AML-193 (cell line): ENCODE measurements around the gene CXCR5.

Experiments used
- DNase-seq, 2 experiments: peaks; one replicate each; lab custom pipeline; 2025; lab: John Stamatoyannopoulos, UW

Gene CXCR5

DNA sequence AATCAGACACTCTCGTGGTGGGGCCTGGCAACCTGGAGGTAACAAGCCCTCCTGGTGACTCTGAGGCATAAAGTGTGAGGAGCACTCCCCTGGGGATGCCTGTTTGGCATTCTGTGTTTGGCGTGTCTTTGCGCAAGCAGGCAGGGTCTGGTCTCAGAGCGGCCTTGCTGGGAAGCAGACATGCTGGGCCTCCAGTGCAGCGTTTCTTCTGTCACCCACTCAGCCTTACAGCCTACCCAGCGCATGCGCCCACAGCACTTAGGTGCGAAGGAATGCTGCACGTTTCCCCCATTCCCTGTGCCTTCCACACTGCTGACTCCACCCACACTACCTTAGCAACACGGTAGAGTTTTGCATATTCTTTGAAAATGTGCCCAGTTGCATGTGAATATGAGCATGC lies 7.4 kb upstream of the CXCR5 start:
- no peak for DNase-seq

GRCh38 chr11:118877487-118878162 lies 6.1 kb upstream of the CXCR5 start:
- DNase-seq: no peak

DNA sequence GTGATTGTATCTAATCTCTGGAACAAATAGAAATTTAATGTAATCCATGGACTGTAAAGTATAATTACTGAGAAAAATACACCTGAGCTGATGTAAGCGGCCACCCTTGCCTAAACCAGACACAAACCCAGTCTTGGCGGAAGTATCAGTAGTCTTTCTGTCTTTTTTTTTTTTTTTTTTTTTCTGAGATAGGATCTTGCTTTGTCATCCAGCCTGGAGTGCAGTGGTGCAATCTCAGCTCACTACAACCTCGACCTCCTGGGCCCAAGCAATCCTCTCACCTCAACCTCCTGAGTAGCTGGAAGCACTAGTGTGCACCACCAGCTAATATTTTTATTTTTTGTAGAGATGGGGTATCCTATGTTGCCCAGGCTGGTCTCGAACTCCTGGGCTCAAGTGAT lies 5.5 kb upstream of the CXCR5 start:
- peak in 1 of 2 experiments; percentile 4 for DNase-seq

- DNase-seq: no peak
Measured at GRCh38 chr11:118881228-118881627, 2.5 kb upstream of the CXCR5 start.

DNA sequence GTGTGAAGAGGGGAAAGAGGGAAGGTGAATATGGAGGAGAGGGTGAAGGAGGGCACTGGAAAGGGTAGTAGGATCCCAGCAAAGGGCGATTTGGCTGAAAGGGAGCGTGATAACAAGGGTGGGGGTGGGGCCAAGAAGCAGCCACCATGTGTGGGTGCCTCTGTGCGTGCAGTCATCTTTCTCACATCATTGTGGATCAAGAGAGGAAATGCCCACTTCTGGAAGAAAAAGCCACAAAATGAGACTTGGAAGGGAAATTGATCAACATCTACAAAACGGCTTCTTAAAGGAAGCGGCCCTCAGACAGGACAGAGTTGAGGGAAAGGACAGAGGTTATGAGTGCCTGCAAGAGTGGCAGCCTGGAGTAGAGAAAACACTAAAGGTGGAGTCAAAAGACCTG lies 1.2 kb upstream of the CXCR5 start:
- DNase-seq: peak; percentile 70 to 75

GRCh38 chr11:118883004-118883367 lies 706 bp upstream of the CXCR5 start:
- no peak for DNase-seq

DNA sequence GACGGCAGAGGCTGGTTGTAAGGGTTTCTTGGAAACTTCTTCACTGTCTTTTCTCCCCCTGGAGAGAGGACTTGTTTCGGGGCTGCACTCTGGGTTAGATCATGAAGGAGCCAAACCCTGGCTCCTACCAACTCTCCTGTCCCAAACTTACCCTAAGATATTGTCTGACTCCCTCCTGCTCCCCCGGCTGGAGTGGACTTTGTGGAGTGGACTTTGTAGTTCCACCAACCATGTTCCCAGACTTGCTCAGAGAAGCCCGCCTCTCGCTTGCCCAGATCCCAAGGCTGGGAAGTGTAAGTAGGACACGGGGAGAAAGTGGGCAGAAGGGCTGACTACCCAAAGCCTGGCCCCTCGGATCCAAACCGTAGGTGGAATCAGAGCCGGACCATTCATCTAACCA lies 1.2 kb downstream of the CXCR5 start:
- no peak for DNase-seq

- no peak for DNase-seq
Measured at GRCh38 chr11:118885319-118885718, 1.6 kb downstream of the CXCR5 start.

DNA sequence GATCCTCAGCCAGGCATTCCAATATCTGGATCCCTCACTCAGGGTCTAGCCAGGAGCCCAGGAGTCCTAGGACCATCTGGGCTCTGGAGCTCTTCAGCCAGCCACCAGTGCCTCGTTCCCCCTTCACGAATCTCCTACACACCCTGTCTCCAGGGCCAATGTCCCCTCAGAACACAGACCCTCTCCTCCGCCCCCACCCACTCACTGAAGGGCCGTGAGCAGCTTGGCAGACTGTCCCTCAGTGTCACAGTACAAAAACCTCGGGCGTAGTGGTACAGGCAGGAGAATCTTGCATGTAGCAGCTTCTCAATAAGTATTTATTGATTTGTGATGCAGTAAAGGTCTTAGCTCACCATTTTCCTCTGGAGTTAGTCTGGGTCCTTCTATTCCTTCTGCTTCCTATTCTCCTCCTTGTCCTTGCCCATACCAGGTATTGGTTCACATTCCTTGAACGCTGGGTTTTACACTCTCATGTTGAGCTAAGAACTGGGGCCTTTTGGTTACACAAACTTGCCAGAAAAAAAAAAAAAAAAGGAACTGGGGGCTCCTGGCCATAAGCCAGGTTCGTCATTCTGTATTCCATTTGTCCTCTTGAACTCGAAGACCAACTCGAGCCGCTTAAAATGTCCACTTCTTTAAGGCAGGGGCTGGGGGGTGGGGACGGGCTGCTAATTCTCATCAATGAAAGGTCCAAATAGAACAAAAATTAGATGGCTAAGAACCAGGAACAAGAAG lies 2.3 kb downstream of the CXCR5 start:
- no peak for DNase-seq

DNA sequence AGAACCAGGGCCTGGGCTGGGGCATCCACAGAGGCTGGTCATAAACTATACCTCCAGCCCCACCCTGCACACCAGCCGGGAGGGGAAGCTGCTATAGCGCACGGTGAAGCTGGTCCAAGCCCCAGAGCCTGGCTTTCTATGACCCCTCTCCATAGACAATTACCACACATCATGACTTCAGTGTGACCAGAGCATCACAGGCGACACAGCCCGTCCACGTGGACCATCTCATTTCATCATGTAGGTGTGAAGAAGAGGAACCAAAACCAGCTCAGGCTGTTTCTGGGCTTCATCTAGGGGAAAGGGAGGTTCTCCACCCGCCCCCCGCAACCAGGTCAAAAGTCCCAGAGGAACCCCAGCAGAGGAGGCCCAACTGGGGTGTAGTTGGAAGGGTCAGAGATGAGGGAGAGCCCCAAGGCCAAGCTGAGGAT lies 3.0 kb downstream of the CXCR5 start:
- DNase-seq: no peak

DNA sequence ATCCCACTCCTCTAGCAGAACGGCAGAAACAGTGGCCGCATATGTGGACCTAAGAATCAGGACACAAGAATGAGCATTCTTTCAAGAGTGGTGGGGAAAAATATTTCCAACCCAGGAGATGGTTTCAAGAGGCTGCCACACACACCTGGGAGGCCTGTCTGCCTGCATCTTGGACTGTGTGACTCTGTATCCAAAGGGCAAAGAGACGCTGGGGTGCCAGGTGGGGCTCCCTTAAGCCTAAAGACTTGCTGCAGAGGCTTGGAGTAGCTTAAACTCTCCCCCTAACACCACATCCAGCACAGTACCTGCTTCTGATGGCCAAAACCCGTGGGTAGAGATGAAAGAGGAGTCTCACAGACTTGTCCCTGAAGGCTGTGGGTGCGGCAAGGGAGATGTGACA lies 3.5 kb downstream of the CXCR5 start:
- DNase-seq: no peak

- no peak for DNase-seq
Measured at GRCh38 chr11:118888398-118888797, 4.7 kb downstream of the CXCR5 start.

- DNase-seq: no peak
Measured at GRCh38 chr11:118889797-118890196, 6.1 kb downstream of the CXCR5 start.

DNA sequence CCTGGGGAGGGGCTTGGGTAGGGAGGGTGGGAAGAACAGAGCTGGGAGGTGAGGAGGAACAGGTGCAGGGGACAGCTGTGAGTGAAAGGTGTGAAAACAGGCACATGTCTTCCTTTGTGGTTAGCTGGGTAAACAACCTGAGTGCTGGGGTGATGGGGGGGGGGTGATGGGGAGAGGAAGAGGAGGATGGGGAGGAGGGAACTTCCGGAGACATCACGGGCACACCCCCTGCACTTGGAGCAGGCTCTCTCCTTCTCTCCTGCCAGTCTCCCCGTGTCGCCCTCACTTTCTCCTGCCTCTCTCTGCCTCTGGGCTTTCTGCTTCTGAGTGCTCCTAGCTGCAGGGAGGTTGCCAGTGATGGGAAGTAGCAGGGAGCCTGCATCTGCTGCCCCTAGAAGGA lies 8.8 kb downstream of the CXCR5 start:
- DNase-seq: no peak

- no peak for DNase-seq
Measured at GRCh38 chr11:118892964-118893363, 9.3 kb downstream of the CXCR5 start.

GRCh38 chr11:118893662-118894061 lies 10.0 kb downstream of the CXCR5 start:
- no peak for DNase-seq

DNA sequence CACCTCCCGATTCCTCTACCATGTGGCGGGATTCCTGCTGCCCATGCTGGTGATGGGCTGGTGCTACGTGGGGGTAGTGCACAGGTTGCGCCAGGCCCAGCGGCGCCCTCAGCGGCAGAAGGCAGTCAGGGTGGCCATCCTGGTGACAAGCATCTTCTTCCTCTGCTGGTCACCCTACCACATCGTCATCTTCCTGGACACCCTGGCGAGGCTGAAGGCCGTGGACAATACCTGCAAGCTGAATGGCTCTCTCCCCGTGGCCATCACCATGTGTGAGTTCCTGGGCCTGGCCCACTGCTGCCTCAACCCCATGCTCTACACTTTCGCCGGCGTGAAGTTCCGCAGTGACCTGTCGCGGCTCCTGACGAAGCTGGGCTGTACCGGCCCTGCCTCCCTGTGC lies 10.5 kb downstream of the CXCR5 start:
- DNase-seq: no peak

DNA sequence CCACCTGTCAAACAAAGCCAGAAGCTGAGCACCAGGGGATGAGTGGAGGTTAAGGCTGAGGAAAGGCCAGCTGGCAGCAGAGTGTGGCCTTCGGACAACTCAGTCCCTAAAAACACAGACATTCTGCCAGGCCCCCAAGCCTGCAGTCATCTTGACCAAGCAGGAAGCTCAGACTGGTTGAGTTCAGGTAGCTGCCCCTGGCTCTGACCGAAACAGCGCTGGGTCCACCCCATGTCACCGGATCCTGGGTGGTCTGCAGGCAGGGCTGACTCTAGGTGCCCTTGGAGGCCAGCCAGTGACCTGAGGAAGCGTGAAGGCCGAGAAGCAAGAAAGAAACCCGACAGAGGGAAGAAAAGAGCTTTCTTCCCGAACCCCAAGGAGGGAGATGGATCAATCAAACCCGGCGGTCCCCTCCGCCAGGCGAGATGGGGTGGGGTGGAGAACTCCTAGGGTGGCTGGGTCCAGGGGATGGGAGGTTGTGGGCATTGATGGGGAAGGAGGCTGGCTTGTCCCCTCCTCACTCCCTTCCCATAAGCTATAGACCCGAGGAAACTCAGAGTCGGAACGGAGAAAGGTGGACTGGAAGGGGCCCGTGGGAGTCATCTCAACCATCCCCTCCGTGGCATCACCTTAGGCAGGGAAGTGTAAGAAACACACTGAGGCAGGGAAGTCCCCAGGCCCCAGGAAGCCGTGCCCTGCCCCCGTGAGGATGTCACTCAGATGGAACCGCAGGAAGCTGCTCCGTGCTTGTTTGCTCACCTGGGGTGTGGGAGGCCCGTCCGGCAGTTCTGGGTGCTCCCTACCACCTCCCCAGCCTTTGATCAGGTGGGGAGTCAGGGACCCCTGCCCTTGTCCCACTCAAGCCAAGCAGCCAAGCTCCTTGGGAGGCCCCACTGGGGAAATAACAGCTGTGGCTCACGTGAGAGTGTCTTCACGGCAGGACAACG lies 11.7 kb downstream of the CXCR5 start:
- no peak for DNase-seq

DNA sequence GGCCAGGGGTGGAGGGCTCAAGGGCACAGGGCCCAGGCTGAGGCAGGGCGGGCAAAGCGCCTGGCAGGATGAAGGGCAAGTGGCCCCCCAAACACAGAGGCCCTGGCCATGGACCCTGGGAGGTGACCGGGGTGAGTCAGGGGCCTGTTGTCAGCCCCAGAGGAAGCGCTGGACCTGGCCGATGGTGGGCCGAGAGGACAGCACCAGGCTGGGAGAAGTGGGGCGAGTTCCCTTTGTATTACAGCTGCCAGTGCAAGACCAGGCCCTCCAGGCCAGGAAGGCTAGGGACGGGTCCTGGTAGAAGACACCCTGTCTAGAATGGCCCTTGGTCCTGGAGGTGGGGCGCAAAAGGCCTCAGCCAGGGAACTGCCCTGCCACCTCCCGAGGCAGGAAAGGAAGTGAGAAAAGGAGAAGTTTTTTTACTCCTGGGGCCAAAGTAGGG lies 12.8 kb downstream of the CXCR5 start:
- DNase-seq: peak; percentile 18 to 20

GRCh38 chr11:118896921-118897591 lies 13.4 kb downstream of the CXCR5 start:
- no peak for DNase-seq

- DNase-seq: no peak
Measured at GRCh38 chr11:118897721-118898310, 14.1 kb downstream of the CXCR5 start.
